ENCODE measurements around the gene TRAF3IP3. TPM values are rescaled to one million over a fixed set of nuclear protein-coding genes. Genes with fewer than 3 reads are reported as not detected.

The TRAF3IP3 gene
- total and polyA plus RNA-seq, 2 donors (not counting 1 experiment from before 2014, with no cell fraction given) = 262 to 344 TPM

- Mint-ChIP-seq H3K4me1 (peaks cover 29% of the 10 kb centered on the region), H3K27me3 (peaks cover 7% of the 10 kb centered on the region), H3K4me3 (peak within 1 kb of the TSS; percentile 83), H3K9me3 (ENCODE audit: insufficient read depth) (no peaks in the 10 kb centered on the region), H3K27ac (peak within 1 kb of the TSS; percentile 77)
- Histone ChIP-seq H3K9ac (ENCODE audit: low read length) (peak within 1 kb of the TSS; percentile 81), H2AFZ (ENCODE audit: insufficient read depth, low read depth, low read length, poor library complexity, severe bottlenecking) (peak within 1 kb of the TSS; percentile 95), H3K27ac (ENCODE audit: low read length in 2 of 2) (peak within 1 kb of the TSS; percentile 39 to 70), H3K9me3 (ENCODE audit: control extremely low read depth in 1 of 3, control insufficient read depth in 2 of 3, insufficient read depth in 1 of 3, low read length in 2 of 3) (no peaks in the 10 kb centered on the region), H3K4me3 (ENCODE audit: control extremely low read depth in 1 of 5, extremely low read depth in 1 of 5, insufficient read depth in 1 of 5, low read depth in 2 of 5, low read length in 4 of 5) (peak within 1 kb of the TSS; percentile 58 to 98 (median 75)), H4K20me1 (ENCODE audit: control insufficient read depth, insufficient read depth, low read length, poor library complexity, severe bottlenecking) (peaks cover 8% of the 10 kb centered on the region), H3K4me2 (replicated peaks; ENCODE audit: low read depth, low read length, poor library complexity, severe bottlenecking) (peak within 1 kb of the TSS; percentile 81), H3K27me3 (replicated peaks in 1 of 4; ENCODE audit: control extremely low read depth in 1 of 4, control insufficient read depth in 3 of 4, insufficient read depth in 4 of 4, low read length in 3 of 4) (peaks cover 0 to 6% (median 0%) of the 10 kb centered on the region in 4 experiments), H3K36me3 (replicated peaks in 1 of 2; ENCODE audit: control extremely low read depth in 1 of 2, control insufficient read depth in 1 of 2, extremely low read depth in 1 of 2, insufficient read depth in 2 of 2, low read length in 1 of 2) (peaks cover 2 to 28% of the 10 kb centered on the region in 2 experiments), H3K79me2 (ENCODE audit: control insufficient read depth, insufficient read depth, low read length) (peaks cover 28% of the 10 kb centered on the region), H3K4me1 (ENCODE audit: control insufficient read depth in 2 of 2, insufficient read depth in 2 of 2, low read length in 2 of 2) (peaks cover 17 to 23% of the 10 kb centered on the region in 2 donors)
- CTCF ChIA-PET = interaction anchor here (0.6 to 3.0 kb wide), 16 partner anchors 10 to 596 kb away, joined by 3 to 11 read pairs (median 4); partner anchors contain the start of genes C1orf74 and TRAF3IP3
- TF ChIP-seq EZH2 (IDR thresholded peaks at IDR 0.05; ENCODE audit: borderline replicate concordance, insufficient read depth, low read depth, low read length, poor library complexity, severe bottlenecking) = no peak
- peak; percentile 76 for TF ChIP-seq CTCF (IDR thresholded peaks at IDR 0.05)
- POLR2A ChIA-PET = interaction anchor here (0.9 to 1.5 kb wide), 3 partner anchors 43 to 72 kb away, joined by 3 to 4 read pairs (median 3); partner anchors contain the start of genes C1orf74 and TRAF3IP3
- intact Hi-C loops (cut with micrococcal nuclease) = loop anchor here (1.0 to 5.0 kb wide), 4 partner anchors 21 to 1430 kb away; partner anchors contain the start of genes C1orf74, IRF6 and RCOR3
- 15% methylated on average over 41 of the region's 51 CpGs for WGBS (ENCODE audit: insufficient coverage)
- peak; percentile 93 for ATAC-seq (ENCODE audit: low read depth)
- DNase-seq = peak; percentile 96
These were observed 71.8 kb downstream of the TRAF3IP3 start, which contains the start of gene UTP25 for GRCh38 chr1:209827384-209828262. UTP25 (plus strand) TSS chr1:209827972; CDS start chr1:209828064, 92 bp downstream.
